SK-N-SH (cell line): ENCODE measurements around the gene MAP2K5. TPM values are rescaled to one million over a fixed set of nuclear protein-coding genes. Genes with fewer than 3 reads are reported as not detected.

ENCODE experiments used
- CTCF ChIA-PET: fragments of 300-600, 350-600 bp; formaldehyde crosslinking; extraction: SDS; loops from one replicate; lab custom pipeline; 2021; lab: Yijun Ruan, JAX
- POLR2A ChIA-PET: fragments of 350-600 bp; sonication (Branson Sonifier 250); formaldehyde crosslinking; extraction: SDS; loops from one replicate; lab custom pipeline; 2020; ENCODE audit warnings: antibody characterized with exemption, inconsistent platforms; lab: Yijun Ruan, JAX
- DNase-seq: peaks from one replicate; pipeline ENCODE4 v3.0.0; 2012
- H2AFZ ChIP-seq: fragments of 200-600 bp; sonication (generic); 2 replicates; pipeline ENCODE4 v1.8.1; 2016; ENCODE audit warnings: antibody characterized with exemption, mild to moderate bottlenecking, low read depth
- H3F3A ChIP-seq: fragments of 200-600 bp; sonication (generic); replicated peaks from 2 replicates; pipeline ENCODE3; 2016; ENCODE audit warnings: antibody characterized with exemption, mild to moderate bottlenecking; ENCODE audit not compliant: insufficient read depth
- H3K27ac ChIP-seq, 2 experiments: fragments of 200-500 bp in 1 of 2; fragments of 200-600 bp in 1 of 2; sonication (Bioruptor generic) in 1 of 2; sonication (generic), shearing (Covaris generic) in 1 of 2; 2 replicates each; pipeline versions ENCODE4 v1.5.1 to v1.6.1; 2014 to 2016; ENCODE audit warnings: low read depth in 2 of 2, inconsistent platforms in 1 of 2, low read length in 1 of 2, mild to moderate bottlenecking in 1 of 2, mixed read lengths in 1 of 2
- H3K27me3 ChIP-seq: fragments of 200-600 bp; sonication (generic), shearing (Covaris generic); 2 replicates; pipeline ENCODE4 v1.6.1; 2016; ENCODE audit warnings: mixed run types; ENCODE audit not compliant: insufficient read depth
- H3K36me3 ChIP-seq, 2 experiments: fragments of 200-500 bp in 1 of 2; fragments of 200-600 bp in 1 of 2; sonication (Bioruptor generic) in 1 of 2; sonication (generic) in 1 of 2; replicated peaks in 1 of 2; 2 replicates each; pipeline versions ENCODE3 to v1.5.1; 2014 to 2016; ENCODE audit warnings: low read length in 1 of 2, mild to moderate bottlenecking in 1 of 2; ENCODE audit not compliant: insufficient read depth in 2 of 2, control insufficient read depth in 1 of 2
- H3K4me1 ChIP-seq, 2 experiments: fragments of 200-500 bp in 1 of 2; fragments of 200-600 bp in 1 of 2; sonication (Bioruptor generic) in 1 of 2; sonication (generic), shearing (Covaris generic) in 1 of 2; 2 replicates each; pipeline versions ENCODE4 v1.5.1 to v1.6.1; 2014 to 2016; ENCODE audit warnings: low read depth in 1 of 2, low read length in 1 of 2, mixed run types in 1 of 2; ENCODE audit not compliant: insufficient read depth in 2 of 2, control insufficient read depth in 1 of 2
- H3K4me2 ChIP-seq: fragments of 200-600 bp; sonication (generic), shearing (Covaris generic); 2 replicates; pipeline ENCODE4 v1.6.1; 2017; ENCODE audit warnings: mixed run types
- H3K4me3 ChIP-seq, 2 experiments: fragments of 200-500 bp in 1 of 2; fragments of 200-600 bp in 1 of 2; sonication (Bioruptor generic) in 1 of 2; sonication (generic), shearing (Covaris generic) in 1 of 2; 2 replicates each; pipeline versions ENCODE4 v1.5.1 to v1.8.1; 2014 to 2016; ENCODE audit warnings: low read depth in 2 of 2, inconsistent platforms in 1 of 2, low read length in 1 of 2, mild to moderate bottlenecking in 1 of 2, mixed read lengths in 1 of 2, moderate library complexity in 1 of 2
- H3K79me2 ChIP-seq: fragments of 200-600 bp; sonication (generic); 2 replicates; pipeline ENCODE4 v1.8.1; 2017; ENCODE audit warnings: mild to moderate bottlenecking; ENCODE audit not compliant: insufficient read depth
- H3K9ac ChIP-seq: fragments of 200-600 bp; sonication (generic); 2 replicates; pipeline ENCODE4 v1.6.1; 2017; ENCODE audit warnings: mixed run types
- H3K9me2 ChIP-seq: fragments of 200-600 bp; sonication (generic); 2 replicates; pipeline ENCODE4 v1.6.1; 2017; ENCODE audit warnings: mixed run types
- H3K9me3 ChIP-seq: fragments of 200-600 bp; sonication (generic); 2 replicates; pipeline ENCODE4 v1.6.1; 2017; ENCODE audit warnings: mixed run types, mild to moderate bottlenecking, moderate library complexity
- H4K20me1 ChIP-seq: fragments of 200-600 bp; sonication (generic); 2 replicates; pipeline ENCODE4 v1.6.1; 2017; ENCODE audit warnings: mild to moderate bottlenecking, mixed run types; ENCODE audit not compliant: insufficient read depth
- CHD2 ChIP-seq: fragments of 150-350 bp; IDR thresholded peaks from 2 replicates; pipeline ENCODE4 v1.6.1; 2018; ENCODE audit warnings: low read length; ENCODE audit not compliant: partially characterized antibody
- EP300 ChIP-seq, 2 experiments: IDR thresholded peaks; 2 replicates each; pipeline versions ENCODE4 v1.4.0 to v1.6.1; 2012; ENCODE audit warnings: borderline replicate concordance in 1 of 2, low read depth in 1 of 2, low read length in 1 of 2
- FOXJ3 ChIP-seq: sonication (generic); formaldehyde crosslinking; IDR thresholded peaks from 2 replicates; pipeline ENCODE4 v1.5.1; 2020; ENCODE audit warnings: mild to moderate bottlenecking, missing genetic modification reagents
- GATA2 ChIP-seq: sonication (generic); formaldehyde crosslinking; IDR thresholded peaks from 2 replicates; pipeline ENCODE4 v1.5.0; 2020; ENCODE audit warnings: mild to moderate bottlenecking, missing genetic modification reagents
- MEF2A ChIP-seq: IDR thresholded peaks from 2 replicates; pipeline ENCODE4 v1.4.0; 2012; ENCODE audit warnings: low read depth, borderline replicate concordance
- MXI1 ChIP-seq: IDR thresholded peaks from 2 replicates; pipeline ENCODE4 v1.6.1; 2012; ENCODE audit warnings: mild to moderate bottlenecking, low read depth, low read length, improper control_type of control experiment
- NFIC ChIP-seq: IDR thresholded peaks from 2 replicates; pipeline ENCODE4 v1.4.0; 2012; ENCODE audit warnings: borderline replicate concordance
- RAD21 ChIP-seq: IDR thresholded peaks from 2 replicates; pipeline ENCODE4 v1.6.1; 2012; ENCODE audit warnings: mild to moderate bottlenecking, low read length
- RCOR1 ChIP-seq: fragments of 150-350 bp; IDR thresholded peaks from 2 replicates; pipeline ENCODE4 v1.6.1; 2017; ENCODE audit warnings: antibody characterized with exemption, low read length
- RFX5 ChIP-seq: IDR thresholded peaks from 2 replicates; pipeline ENCODE4 v1.6.1; 2012; ENCODE audit warnings: mild to moderate bottlenecking, improper control_type of control experiment, low read length
- SMC3 ChIP-seq: IDR thresholded peaks from 2 replicates; pipeline ENCODE4 v1.6.1; 2012; ENCODE audit warnings: low read depth, low read length, improper control_type of control experiment
- WGBS: methylation state at CpG from one replicate; pipeline ENCODE4 v1.1.6; 2017; ENCODE audit warnings: low lambda C conversion rate; 5-methylcytosine and 5-hydroxymethylcytosine counted together
- polyA plus RNA-seq, 3 experiments: library from polyadenylated mRNA; depleted of rRNA; stranded (reverse); fragments of >200 nt; gene quantifications; 2 replicates each; pipeline ENCODE4 v1.2.3, GENCODE V29; 2012
- TF ChIP-seq, protein P1 (sequence below): IDR thresholded peaks from 2 replicates; pipeline ENCODE4 v1.4.0; 2012; ENCODE audit warnings: low read depth, borderline replicate concordance
- TF ChIP-seq, protein P2 (sequence below): IDR thresholded peaks from 2 replicates; pipeline ENCODE4 v1.4.0; 2012; ENCODE audit warnings: low read depth, borderline replicate concordance
- TF ChIP-seq, protein P3 (sequence below): IDR thresholded peaks from 2 replicates; pipeline ENCODE4 v1.4.0; 2012; ENCODE audit warnings: low read depth

MAP2K5 gene
- polyA plus RNA-seq, 1 of the 3 experiments (the other 2 are of a cell fraction): 6.2 TPM

DNA sequence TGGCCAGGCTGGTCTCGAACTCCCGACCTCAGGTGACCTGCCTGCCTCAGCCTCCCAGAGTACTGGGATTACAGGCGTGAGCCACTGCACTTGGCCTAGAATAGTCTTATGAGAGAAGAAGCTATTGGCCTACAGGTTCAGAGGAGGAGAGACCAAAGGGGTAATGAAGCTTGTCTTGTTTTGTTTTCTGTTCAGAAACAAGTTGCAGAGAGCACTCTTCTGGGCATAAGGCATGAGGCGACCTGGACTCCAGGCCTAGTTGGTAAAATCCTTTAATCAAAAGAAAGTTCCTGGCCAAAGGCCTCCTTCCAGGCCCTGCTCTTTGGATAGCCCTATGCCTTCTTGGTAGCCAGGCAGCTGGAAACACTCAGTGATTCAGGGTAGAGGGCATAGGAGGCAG, 195.6 kb downstream of the MAP2K5 start:
- Histone ChIP-seq H3K4me1 (peaks cover under 1 to 5% of the 10 kb centered on the region in 2 experiments; a peak in 2 of 4 replicates), H3K9me3 (no peaks in the 10 kb centered on the region), H3K9ac (no peak overlapping the region), H3K9me2 (no peaks in the 10 kb centered on the region), H2AFZ (no peak overlapping the region), H3K4me3 (no peak overlapping the region), H3F3A (no peaks in the 10 kb centered on the region), H3K79me2 (no peaks in the 10 kb centered on the region), H3K4me2 (no peak overlapping the region), H4K20me1 (no peaks in the 10 kb centered on the region), H3K27me3 (no peaks in the 10 kb centered on the region), H3K36me3 (no peaks in the 10 kb centered on the region), H3K27ac (no peak overlapping the region)
- no peak for TF ChIP-seq EP300 (IDR thresholded peaks at IDR 0.05; ENCODE audit: borderline replicate concordance in 1 of 2, low read depth in 1 of 2, low read length in 1 of 2)
- TF ChIP-seq RAD21: no peak
- TF ChIP-seq RFX5: no peak
- no peak for TF ChIP-seq GATA2 (CRISPR knock-in tag)
- DNase-seq: no peak
- ChIA-PET POLR2A (no interaction called here), CTCF (interaction anchor here (0.8 to 1.1 kb wide), 3 partner anchors 9 to 214 kb away, joined by 3 read pairs; no protein-coding TSS in a partner anchor)
- 75% methylated on average over 4 of the region's 4 CpGs for WGBS

DNA sequence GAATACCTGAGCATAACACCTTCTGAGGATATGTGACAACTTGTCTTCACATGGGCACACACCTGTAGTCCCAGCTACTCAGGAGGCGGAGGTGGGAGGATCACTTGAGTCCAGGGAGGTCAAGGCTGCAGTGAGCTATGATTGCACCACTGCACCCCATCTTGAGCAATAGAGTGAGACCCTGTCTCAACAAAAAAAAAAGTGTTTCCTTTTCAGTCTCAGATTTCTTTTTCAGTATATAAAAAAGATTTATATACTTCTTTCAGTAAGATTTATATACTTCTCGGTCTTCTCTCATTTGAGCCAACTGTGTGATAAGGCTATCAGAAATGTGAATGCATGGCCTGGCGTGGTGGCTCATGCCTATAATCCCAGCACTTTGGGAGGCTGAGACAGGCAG, 197.9 kb downstream of the MAP2K5 start:
- 96% methylated on average over 3 of the region's 3 CpGs for WGBS
- CTCF ChIA-PET: no interaction called here
- no peaks in the 10 kb centered on the region for H3F3A ChIP-seq

More for the DNA sequence above, 197.9 kb downstream of the MAP2K5 start:
- Histone ChIP-seq H3K27ac (no peak overlapping the region), H4K20me1 (no peaks in the 10 kb centered on the region), H3K9me3 (no peaks in the 10 kb centered on the region), H3K4me3 (no peak overlapping the region), H3K27me3 (no peaks in the 10 kb centered on the region), H3K36me3 (no peaks in the 10 kb centered on the region), H3K4me2 (no peak overlapping the region), H3K79me2 (no peaks in the 10 kb centered on the region), H2AFZ (no peak overlapping the region), H3K9me2 (no peaks in the 10 kb centered on the region), H3K9ac (no peak overlapping the region), H3K4me1 (peaks cover 0 to 2% of the 10 kb centered on the region in 2 experiments; a peak in 1 of 4 replicates)
- no peak for TF ChIP-seq EP300 (IDR thresholded peaks at IDR 0.05; ENCODE audit: borderline replicate concordance in 1 of 2, low read depth in 1 of 2, low read length in 1 of 2)
- TF ChIP-seq RCOR1: no peak
- TF ChIP-seq, protein P1, sequence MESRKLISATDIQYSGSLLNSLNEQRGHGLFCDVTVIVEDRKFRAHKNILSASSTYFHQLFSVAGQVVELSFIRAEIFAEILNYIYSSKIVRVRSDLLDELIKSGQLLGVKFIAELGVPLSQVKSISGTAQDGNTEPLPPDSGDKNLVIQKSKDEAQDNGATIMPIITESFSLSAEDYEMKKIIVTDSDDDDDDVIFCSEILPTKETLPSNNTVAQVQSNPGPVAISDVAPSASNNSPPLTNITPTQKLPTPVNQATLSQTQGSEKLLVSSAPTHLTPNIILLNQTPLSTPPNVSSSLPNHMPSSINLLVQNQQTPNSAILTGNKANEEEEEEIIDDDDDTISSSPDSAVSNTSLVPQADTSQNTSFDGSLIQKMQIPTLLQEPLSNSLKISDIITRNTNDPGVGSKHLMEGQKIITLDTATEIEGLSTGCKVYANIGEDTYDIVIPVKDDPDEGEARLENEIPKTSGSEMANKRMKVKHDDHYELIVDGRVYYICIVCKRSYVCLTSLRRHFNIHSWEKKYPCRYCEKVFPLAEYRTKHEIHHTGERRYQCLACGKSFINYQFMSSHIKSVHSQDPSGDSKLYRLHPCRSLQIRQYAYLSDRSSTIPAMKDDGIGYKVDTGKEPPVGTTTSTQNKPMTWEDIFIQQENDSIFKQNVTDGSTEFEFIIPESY: no peak
- no peak for TF ChIP-seq RFX5
- TF ChIP-seq NFIC: no peak
- TF ChIP-seq, protein P2, sequence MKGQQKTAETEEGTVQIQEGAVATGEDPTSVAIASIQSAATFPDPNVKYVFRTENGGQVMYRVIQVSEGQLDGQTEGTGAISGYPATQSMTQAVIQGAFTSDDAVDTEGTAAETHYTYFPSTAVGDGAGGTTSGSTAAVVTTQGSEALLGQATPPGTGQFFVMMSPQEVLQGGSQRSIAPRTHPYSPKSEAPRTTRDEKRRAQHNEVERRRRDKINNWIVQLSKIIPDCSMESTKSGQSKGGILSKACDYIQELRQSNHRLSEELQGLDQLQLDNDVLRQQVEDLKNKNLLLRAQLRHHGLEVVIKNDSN: no peak
- no peak for TF ChIP-seq CHD2
- TF ChIP-seq GATA2 (CRISPR knock-in tag): no peak
- no peak for TF ChIP-seq SMC3
- TF ChIP-seq MXI1: no peak
- no peak for TF ChIP-seq MEF2A
- no peak for TF ChIP-seq FOXJ3 (CRISPR knock-in tag)
- TF ChIP-seq, protein P3, sequence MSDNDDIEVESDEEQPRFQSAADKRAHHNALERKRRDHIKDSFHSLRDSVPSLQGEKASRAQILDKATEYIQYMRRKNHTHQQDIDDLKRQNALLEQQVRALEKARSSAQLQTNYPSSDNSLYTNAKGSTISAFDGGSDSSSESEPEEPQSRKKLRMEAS: no peak
- DNase-seq: no peak
- POLR2A ChIA-PET: no interaction called here
